Astrocyte (in vitro differentiated cells and primary cell): Measurements from ENCODE around the gene PTPRN2. TPM values are rescaled to one million over a fixed set of nuclear protein-coding genes. Genes with fewer than 3 reads are reported as not detected.

Experiments used
- DNase-seq: peaks from one replicate; pipeline ENCODE4 v3.0.0-alpha.2; 2010; ENCODE audit warnings: low read depth
- FAIRE-seq: peaks from 2 replicates; lab custom pipeline; 2011; peaks lifted over from hg19 to GRCh38; lab: Jason Lieb, UNC
- H2AFZ ChIP-seq: 2 replicates; pipeline ENCODE4 v1.6.0; 2012; ENCODE audit warnings: low read depth, low read length, inconsistent platforms
- H3K27ac ChIP-seq: 2 replicates; pipeline ENCODE4 v1.5.1; 2011; ENCODE audit warnings: low read depth, low read length, inconsistent platforms
- H3K27me3 ChIP-seq: 2 replicates; pipeline ENCODE4 v1.6.0; 2011; ENCODE audit warnings: low read length, inconsistent platforms; ENCODE audit not compliant: insufficient read depth
- H3K36me3 ChIP-seq: 2 replicates; pipeline ENCODE4 v1.5.1; 2011; ENCODE audit warnings: low read length, inconsistent platforms; ENCODE audit not compliant: insufficient read depth
- H3K4me1 ChIP-seq: 2 replicates; pipeline ENCODE4 v1.5.1; 2011; ENCODE audit warnings: low read length, inconsistent platforms; ENCODE audit not compliant: insufficient read depth
- H3K4me2 ChIP-seq: 2 replicates; pipeline ENCODE4 v1.6.0; 2012; ENCODE audit warnings: low read length, inconsistent platforms
- H3K4me3 ChIP-seq: 2 replicates; pipeline ENCODE4 v1.5.1; 2011; ENCODE audit warnings: low read depth, mild to moderate bottlenecking, low read length, inconsistent platforms; ENCODE audit not compliant: insufficient read depth
- H3K79me2 ChIP-seq: 2 replicates; pipeline ENCODE4 v1.6.0; 2012; ENCODE audit warnings: mild to moderate bottlenecking, low read length, inconsistent platforms; ENCODE audit not compliant: insufficient read depth
- H3K9ac ChIP-seq: 2 replicates; pipeline ENCODE4 v1.6.0; 2012; ENCODE audit warnings: mild to moderate bottlenecking, low read length, inconsistent platforms
- H3K9me3 ChIP-seq: 2 replicates; pipeline ENCODE4 v1.5.1; 2012; ENCODE audit warnings: low read depth, mild to moderate bottlenecking, low read length, inconsistent platforms; ENCODE audit not compliant: insufficient read depth
- H4K20me1 ChIP-seq: 2 replicates; pipeline ENCODE4 v1.6.0; 2012; ENCODE audit warnings: low read length, inconsistent platforms; ENCODE audit not compliant: insufficient read depth
- H3K27ac Mint-ChIP-seq: one replicate; pipeline ENCODE4 v1.8.0; 2021; ENCODE audit warnings: mild to moderate bottlenecking, mixed read lengths; ENCODE audit not compliant: unreplicated experiment
- H3K27me3 Mint-ChIP-seq: one replicate; pipeline ENCODE4 v1.8.0; 2021; ENCODE audit warnings: low read depth, mixed read lengths; ENCODE audit not compliant: unreplicated experiment
- H3K36me3 Mint-ChIP-seq: one replicate; pipeline ENCODE4 v1.8.0; 2021; ENCODE audit warnings: low read depth, mixed read lengths; ENCODE audit not compliant: unreplicated experiment
- H3K4me1 Mint-ChIP-seq: one replicate; pipeline ENCODE4 v1.8.0; 2021; ENCODE audit warnings: low read depth, mixed read lengths; ENCODE audit not compliant: unreplicated experiment
- H3K4me3 Mint-ChIP-seq: one replicate; pipeline ENCODE4 v1.8.0; 2021; ENCODE audit warnings: mild to moderate bottlenecking, moderate library complexity, mixed read lengths; ENCODE audit not compliant: unreplicated experiment
- H3K9me3 Mint-ChIP-seq: one replicate; pipeline ENCODE4 v1.8.0; 2021; ENCODE audit warnings: mild to moderate bottlenecking, mixed read lengths; ENCODE audit not compliant: unreplicated experiment
- CTCF ChIP-seq: IDR thresholded peaks from 2 replicates; pipeline ENCODE4 v1.5.1; 2011; ENCODE audit warnings: low read depth, mild to moderate bottlenecking, inconsistent platforms, low read length, moderate library complexity; ENCODE audit not compliant: insufficient read depth
- EZH2 ChIP-seq: IDR thresholded peaks from 2 replicates; pipeline ENCODE4 v1.6.1; 2012; ENCODE audit warnings: mild to moderate bottlenecking, low read length, inconsistent platforms; ENCODE audit not compliant: insufficient read depth
- total RNA-seq: library from RNA; stranded (reverse); gene quantifications from 2 replicates; pipeline ENCODE4 v1.2.1, GENCODE V29; 2021

The PTPRN2 gene
- total RNA-seq, 1 donor from 2014 or later = 0.09 TPM

- no peak for FAIRE-seq
These were observed 759.4 kb downstream of the PTPRN2 start for GRCh38 chr7:157828190-157828589.

DNA sequence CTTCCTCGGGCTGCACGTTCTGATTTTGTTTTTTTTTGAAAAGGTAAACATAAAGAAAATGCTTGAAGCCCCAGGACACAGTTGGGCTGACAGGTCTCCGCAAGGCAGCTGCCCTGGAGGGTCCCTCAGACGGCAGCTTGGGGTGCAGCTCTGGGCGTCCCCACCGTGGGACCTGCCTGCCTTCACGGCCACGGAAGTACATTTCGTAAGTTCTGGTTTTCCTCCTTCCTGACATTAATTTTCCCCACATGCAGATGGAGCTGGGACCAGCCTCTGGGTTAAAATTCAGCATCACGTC, 759.8 kb downstream of the PTPRN2 start:
- no peak overlapping the region for H3K4me3 Mint-ChIP-seq
- FAIRE-seq (no peak), DNase-seq (no peak)
- H4K20me1 ChIP-seq = no peaks in the 10 kb centered on the region
- H3K9me3 Mint-ChIP-seq = peaks cover 17% of the 10 kb centered on the region
- no peaks in the 10 kb centered on the region for H3K27me3 ChIP-seq
- no peak overlapping the region for H3K27ac Mint-ChIP-seq
- no peak overlapping the region for H3K4me3 ChIP-seq
- no peak overlapping the region for H3K9ac ChIP-seq
- H3K36me3 ChIP-seq = no peaks in the 10 kb centered on the region
- H3K27me3 Mint-ChIP-seq = no peaks in the 10 kb centered on the region
- peaks cover 4% of the 10 kb centered on the region for H3K36me3 Mint-ChIP-seq
- no peak overlapping the region for H2AFZ ChIP-seq
- H3K27ac ChIP-seq = no peak overlapping the region
- no peaks in the 10 kb centered on the region for H3K4me1 ChIP-seq
- H3K4me2 ChIP-seq = no peak overlapping the region
- H3K9me3 ChIP-seq = no peaks in the 10 kb centered on the region
- no peaks in the 10 kb centered on the region for H3K4me1 Mint-ChIP-seq
- H3K79me2 ChIP-seq = no peaks in the 10 kb centered on the region
- TF ChIP-seq EZH2 = no peak
- no peak for TF ChIP-seq CTCF

More at GRCh38 chr7:157828190-157828589, 759.4 kb downstream of the PTPRN2 start:
- Histone ChIP-seq H4K20me1 (no peaks in the 10 kb centered on the region), H2AFZ (no peak overlapping the region), H3K36me3 (no peaks in the 10 kb centered on the region), H3K9ac (no peak overlapping the region), H3K4me1 (no peaks in the 10 kb centered on the region), H3K79me2 (no peaks in the 10 kb centered on the region), H3K27me3 (no peaks in the 10 kb centered on the region), H3K27ac (no peak overlapping the region), H3K4me2 (no peak overlapping the region), H3K9me3 (no peaks in the 10 kb centered on the region), H3K4me3 (no peak overlapping the region)
- Mint-ChIP-seq H3K9me3 (peaks cover 17% of the 10 kb centered on the region), H3K27ac (no peak overlapping the region), H3K27me3 (no peaks in the 10 kb centered on the region), H3K4me3 (no peak overlapping the region), H3K4me1 (no peaks in the 10 kb centered on the region), H3K36me3 (peaks cover 4% of the 10 kb centered on the region)
- TF ChIP-seq CTCF (no peak), EZH2 (no peak)
- no peak for DNase-seq

DNA sequence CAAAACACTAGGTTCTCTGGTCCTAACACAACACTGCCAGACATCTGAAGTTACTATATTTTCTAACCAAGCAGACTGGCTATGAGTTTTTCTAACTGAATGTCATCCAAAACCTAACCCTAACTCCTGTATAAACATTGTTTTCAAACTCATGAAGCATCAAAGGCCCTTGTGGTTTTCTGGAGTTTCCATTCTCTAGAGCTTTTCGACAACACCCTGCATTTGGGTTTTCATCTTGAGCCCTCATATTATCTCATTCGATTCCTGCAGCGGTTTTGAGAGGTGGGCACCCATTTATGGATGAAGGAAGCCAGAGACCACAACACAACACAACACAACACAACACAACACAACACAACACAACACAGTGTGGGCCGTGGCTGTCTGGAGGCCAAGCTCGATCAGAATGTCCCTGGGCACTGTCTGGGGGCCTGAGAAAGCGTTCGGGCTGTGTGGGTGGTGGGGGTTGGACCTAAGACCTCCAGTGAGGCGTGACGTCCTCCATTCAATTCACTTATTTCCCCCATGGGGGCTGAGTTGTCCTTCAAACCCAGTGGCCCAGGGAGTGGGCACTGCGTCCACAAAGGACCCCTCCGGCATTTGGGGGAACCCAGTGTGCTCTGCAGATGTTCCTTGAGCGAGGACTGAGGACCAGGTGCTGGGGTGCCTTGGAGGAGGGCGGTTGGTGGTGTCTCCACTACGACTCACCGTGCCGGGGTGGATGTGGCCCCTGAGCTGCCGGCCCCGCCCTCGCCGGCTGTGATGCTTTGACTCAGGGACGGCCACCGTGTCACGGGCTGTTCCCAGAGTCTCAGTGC, 760.4 kb downstream of the PTPRN2 start:
- no peak overlapping the region for H3K9ac ChIP-seq
- H3K4me1 ChIP-seq = no peaks in the 10 kb centered on the region
- no peaks in the 10 kb centered on the region for H3K27me3 Mint-ChIP-seq
- FAIRE-seq (no peak), DNase-seq (no peak)
- no peaks in the 10 kb centered on the region for H3K9me3 ChIP-seq
- TF ChIP-seq EZH2 (no peak), CTCF (no peak)
- no peak overlapping the region for H2AFZ ChIP-seq
- H3K27ac Mint-ChIP-seq = no peak overlapping the region
- no peak overlapping the region for H3K4me3 ChIP-seq
- H3K4me2 ChIP-seq = no peak overlapping the region
- no peak overlapping the region for H3K27ac ChIP-seq
- no peaks in the 10 kb centered on the region for H4K20me1 ChIP-seq
- H3K27me3 ChIP-seq = no peaks in the 10 kb centered on the region
- peaks cover 4% of the 10 kb centered on the region for H3K36me3 Mint-ChIP-seq
- H3K9me3 Mint-ChIP-seq = peaks cover 16% of the 10 kb centered on the region
- H3K4me1 Mint-ChIP-seq = no peaks in the 10 kb centered on the region
- no peaks in the 10 kb centered on the region for H3K79me2 ChIP-seq
- H3K36me3 ChIP-seq = no peaks in the 10 kb centered on the region
- H3K4me3 Mint-ChIP-seq = no peak overlapping the region
